DMS 273 treated with DMSO at 0.1 percent for 48 hours (cell line): ENCODE results near the gene KDM2A.
A peak's percentile ranks its signal among the peaks of the same experiment; 100 is the strongest.

Source experiments
- DNase-seq: peaks from one replicate; lab custom pipeline; 2025; lab: John Stamatoyannopoulos, UW

KDM2A gene

GRCh38 chr11:67118801-67119584, at the start of gene KDM2A:
Gene KDM2A, plus strand, starts transcription at chr11:67119263. Its CDS starts 2,054 bp downstream, at chr11:67121317.
- DNase-seq: peak; percentile 90

GRCh38 chr11:67071420-67072284, 47.4 kb upstream of the KDM2A start:
- no peak for DNase-seq

GRCh38 chr11:67072295-67072694, 46.8 kb upstream of the KDM2A start:
- no peak for DNase-seq

GRCh38 chr11:67073908-67074307, 45.2 kb upstream of the KDM2A start:
- no peak for DNase-seq

GRCh38 chr11:67076202-67076601, 42.9 kb upstream of the KDM2A start:
- no peak for DNase-seq

- DNase-seq: no peak
These were observed 39.9 kb upstream of the KDM2A start for GRCh38 chr11:67079065-67079705.

GRCh38 chr11:67082071-67082791, 36.8 kb upstream of the KDM2A start:
- no peak for DNase-seq

GRCh38 chr11:67083786-67084366, 35.2 kb upstream of the KDM2A start:
- DNase-seq: no peak

GRCh38 chr11:67085617-67086016, 33.4 kb upstream of the KDM2A start:
- no peak for DNase-seq

- DNase-seq: no peak
These were observed 28.3 kb upstream of the KDM2A start for GRCh38 chr11:67090717-67091116.

GRCh38 chr11:67095214-67095507, 23.9 kb upstream of the KDM2A start:
- DNase-seq: no peak

- no peak for DNase-seq
These were observed 20.1 kb upstream of the KDM2A start for GRCh38 chr11:67098799-67099429.

- no peak for DNase-seq
These were observed 19.2 kb upstream of the KDM2A start for GRCh38 chr11:67099831-67100324.

- no peak for DNase-seq
These were observed 16.4 kb upstream of the KDM2A start for GRCh38 chr11:67102664-67103063.

- DNase-seq: no peak
These were observed 13.1 kb upstream of the KDM2A start for GRCh38 chr11:67105964-67106363.

- DNase-seq: peak; percentile 54
These were observed 7.8 kb upstream of the KDM2A start for GRCh38 chr11:67111261-67111660.

GRCh38 chr11:67113231-67113721, 5.8 kb upstream of the KDM2A start:
- DNase-seq: no peak

- DNase-seq: no peak
These were observed 4.7 kb upstream of the KDM2A start for GRCh38 chr11:67114275-67114896.

- peak; percentile 9 for DNase-seq
These were observed 2.3 kb upstream of the KDM2A start for GRCh38 chr11:67116758-67117105.

GRCh38 chr11:67117176-67117575, 1.9 kb upstream of the KDM2A start:
- DNase-seq: no peak
